Testis (tissue), 2 donors: ENCODE data around the gene RIMBP2.

Experiments used
- POLR2A ChIP-seq: fragments of 450-650 bp; IDR thresholded peaks from one replicate; pipeline ENCODE4 v1.6.1; 2017; ENCODE audit warnings: antibody characterized with exemption, mild to moderate bottlenecking, moderate library complexity
- TF ChIP-seq, protein P1 (sequence below), 3 experiments: fragments of 450-650 bp in 2 of 3; fragments of 200-600 bp in 1 of 3; sonication (generic) in 1 of 3; IDR thresholded peaks; one replicate each; pipeline ENCODE4 v1.5.1; 2016 to 2019; ENCODE audit warnings: antibody characterized with exemption in 3 of 3, mild to moderate bottlenecking in 2 of 3, moderate library complexity in 1 of 3

DNA sequence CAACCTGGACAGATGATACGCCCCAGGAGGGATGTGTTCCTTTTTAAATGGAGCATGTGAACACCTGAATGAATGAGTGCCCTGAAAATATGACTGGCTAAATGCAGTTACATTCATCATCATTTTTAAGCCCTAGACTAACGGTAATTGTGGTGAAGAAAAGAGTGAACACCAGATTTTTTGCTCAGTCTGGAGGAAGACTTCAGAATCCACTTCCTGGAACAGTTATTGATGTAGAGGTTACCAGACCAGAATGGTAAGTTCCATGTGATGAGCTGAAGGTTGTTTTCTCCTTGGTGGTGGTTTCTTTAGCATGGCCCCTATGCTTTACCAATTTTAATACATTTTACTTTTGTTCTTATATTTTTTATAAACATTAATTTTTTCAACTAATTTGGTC is 349.1 kb downstream of the RIMBP2 start:
- TF ChIP-seq POLR2A: no peak
- TF ChIP-seq, protein P1, sequence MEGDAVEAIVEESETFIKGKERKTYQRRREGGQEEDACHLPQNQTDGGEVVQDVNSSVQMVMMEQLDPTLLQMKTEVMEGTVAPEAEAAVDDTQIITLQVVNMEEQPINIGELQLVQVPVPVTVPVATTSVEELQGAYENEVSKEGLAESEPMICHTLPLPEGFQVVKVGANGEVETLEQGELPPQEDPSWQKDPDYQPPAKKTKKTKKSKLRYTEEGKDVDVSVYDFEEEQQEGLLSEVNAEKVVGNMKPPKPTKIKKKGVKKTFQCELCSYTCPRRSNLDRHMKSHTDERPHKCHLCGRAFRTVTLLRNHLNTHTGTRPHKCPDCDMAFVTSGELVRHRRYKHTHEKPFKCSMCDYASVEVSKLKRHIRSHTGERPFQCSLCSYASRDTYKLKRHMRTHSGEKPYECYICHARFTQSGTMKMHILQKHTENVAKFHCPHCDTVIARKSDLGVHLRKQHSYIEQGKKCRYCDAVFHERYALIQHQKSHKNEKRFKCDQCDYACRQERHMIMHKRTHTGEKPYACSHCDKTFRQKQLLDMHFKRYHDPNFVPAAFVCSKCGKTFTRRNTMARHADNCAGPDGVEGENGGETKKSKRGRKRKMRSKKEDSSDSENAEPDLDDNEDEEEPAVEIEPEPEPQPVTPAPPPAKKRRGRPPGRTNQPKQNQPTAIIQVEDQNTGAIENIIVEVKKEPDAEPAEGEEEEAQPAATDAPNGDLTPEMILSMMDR (IDR thresholded peaks at IDR 0.05): no peak
